DND-41 (cell line): Measurements from ENCODE around the gene COMMD6.

ENCODE experiments used
- CTCF ChIP-seq: IDR thresholded peaks from 2 replicates; pipeline ENCODE4 v1.5.1; 2012; ENCODE audit warnings: borderline replicate concordance, low read length, moderate library complexity, mild to moderate bottlenecking; ENCODE audit not compliant: poor library complexity, severe bottlenecking; ENCODE audit errors: extremely low read depth
- EZH2 ChIP-seq: IDR thresholded peaks from 3 replicates; pipeline ENCODE4 v1.6.1; 2012; ENCODE audit warnings: borderline replicate concordance, low read depth, mild to moderate bottlenecking, moderate library complexity, low read length, inconsistent platforms; ENCODE audit not compliant: severe bottlenecking

GRCh38 chr13:75507027-75508001 lies 30.3 kb downstream of the COMMD6 start:
- TF ChIP-seq CTCF (no peak), EZH2 (no peak)
